ENCODE measurements around the gene SIRT2. TPM values are rescaled to one million over a fixed set of nuclear protein-coding genes. Genes with fewer than 3 reads are reported as not detected.
A peak's percentile ranks its signal among the peaks of the same experiment; 100 is the strongest.
"Not testable (repeated sequence)": the region's sequence is repeated elsewhere in the genome, so short reads cannot be mapped to it uniquely, and the experiment has no call there.

SIRT2 gene
- total RNA-seq, 2 experiments from 2014 or later, result 60.8 to 67.8 TPM

- Histone ChIP-seq H3K9me3 (ENCODE audit: control insufficient read depth in 1 of 2, insufficient read depth in 1 of 2, low read length in 2 of 2) (no peaks in the 10 kb centered on the region), H3K4me3 (ENCODE audit: low read length) (no peak overlapping the region), H3K27me3 (ENCODE audit: control insufficient read depth in 1 of 2, insufficient read depth in 2 of 2, low read length in 2 of 2) (no peaks in the 10 kb centered on the region), H3K4me1 (ENCODE audit: insufficient read depth, low read length) (peaks cover 29% of the 10 kb centered on the region), H3K27ac (ENCODE audit: low read depth in 1 of 2, low read length in 2 of 2) (peak overlapping the region in 1 of 2 donors; percentile 52), H3K36me3 (ENCODE audit: insufficient read depth, low read length) (no peaks in the 10 kb centered on the region)
- Mint-ChIP-seq H3K4me1 (ENCODE audit: low read depth) (peaks cover 26% of the 10 kb centered on the region), H3K36me3 (ENCODE audit: low read depth) (peaks cover 4% of the 10 kb centered on the region), H3K27me3 (no peaks in the 10 kb centered on the region), H3K4me3 (peak overlapping the region; percentile 56), H3K27ac (peak overlapping the region; percentile 80), H3K9me3 (no peaks in the 10 kb centered on the region)
- no peak for TF ChIP-seq CTCF (IDR thresholded peaks at IDR 0.05)
- ATAC-seq (ENCODE audit: poor library complexity) (no peak), DNase-seq (no peak)
- POLR2A ChIA-PET, result interaction anchor here (0.9 to 2.2 kb wide), 5 partner anchors 8 to 21 kb away, joined by 3 to 11 read pairs (median 8); partner anchors contain the start of gene RINL
- CTCF ChIA-PET, result interaction anchor here (1.2 to 1.3 kb wide), 2 partner anchors 15 to 31 kb away, joined by 3 to 4 read pairs; no protein-coding TSS in a partner anchor
- intact Hi-C loops (cut with DNase I, micrococcal nuclease), result no loop called here
Observed at GRCh38 chr19:38856813-38857212, 42.6 kb downstream of the SIRT2 start.

- H3K27ac ChIP-seq (ENCODE audit: low read depth in 1 of 2, low read length in 2 of 2); DNase-seq; H3K9me3 Mint-ChIP-seq; ATAC-seq (ENCODE audit: poor library complexity); H3K9me3 ChIP-seq (ENCODE audit: control insufficient read depth in 1 of 2, insufficient read depth in 1 of 2, low read length in 2 of 2); intact Hi-C loops (cut with DNase I, micrococcal nuclease); CTCF ChIA-PET; H3K27ac Mint-ChIP-seq; H3K4me3 ChIP-seq (ENCODE audit: low read length); H3K4me3 Mint-ChIP-seq; H3K36me3 ChIP-seq (ENCODE audit: insufficient read depth, low read length); POLR2A ChIA-PET; H3K27me3 ChIP-seq (ENCODE audit: control insufficient read depth in 1 of 2, insufficient read depth in 2 of 2, low read length in 2 of 2); H3K27me3 Mint-ChIP-seq: not testable (repeated sequence)
- peaks cover 15% of the 10 kb centered on the region for H3K36me3 Mint-ChIP-seq (ENCODE audit: low read depth)
- peaks cover 32% of the 10 kb centered on the region for H3K4me1 Mint-ChIP-seq (ENCODE audit: low read depth)
- peaks cover 39% of the 10 kb centered on the region for H3K4me1 ChIP-seq (ENCODE audit: insufficient read depth, low read length)
Observed at GRCh38 chr19:38855751-38856150, 43.7 kb downstream of the SIRT2 start.

GRCh38 chr19:38854961-38855360 lies 44.5 kb downstream of the SIRT2 start:
- ATAC-seq (ENCODE audit: poor library complexity); H3K27ac Mint-ChIP-seq; intact Hi-C loops (cut with DNase I, micrococcal nuclease); H3K9me3 ChIP-seq (ENCODE audit: control insufficient read depth in 1 of 2, insufficient read depth in 1 of 2, low read length in 2 of 2); POLR2A ChIA-PET; H3K27me3 Mint-ChIP-seq; H3K27me3 ChIP-seq (ENCODE audit: control insufficient read depth in 1 of 2, insufficient read depth in 2 of 2, low read length in 2 of 2); DNase-seq; H3K4me3 ChIP-seq (ENCODE audit: low read length); H3K27ac ChIP-seq (ENCODE audit: low read depth in 1 of 2, low read length in 2 of 2); H3K36me3 ChIP-seq (ENCODE audit: insufficient read depth, low read length); CTCF ChIA-PET; H3K9me3 Mint-ChIP-seq: not testable (repeated sequence)
- peaks cover 42% of the 10 kb centered on the region for H3K4me1 ChIP-seq (ENCODE audit: insufficient read depth, low read length)
- H3K36me3 Mint-ChIP-seq (ENCODE audit: low read depth), result peaks cover 23% of the 10 kb centered on the region
- peak overlapping the region; percentile 48 for H3K4me3 Mint-ChIP-seq
- H3K4me1 Mint-ChIP-seq (ENCODE audit: low read depth), result peaks cover 34% of the 10 kb centered on the region

GRCh38 chr19:38853214-38853613 lies 46.2 kb downstream of the SIRT2 start:
- CTCF ChIA-PET, result interaction anchor here (1.1 to 3.2 kb wide), 5 partner anchors 11 to 83 kb away, joined by 3 to 11 read pairs (median 5); partner anchors contain the start of genes MRPS12 and SARS2
- POLR2A ChIA-PET, result interaction anchor here (1.0 to 9.1 kb wide), 6 partner anchors 12 to 450 kb away, joined by 3 to 170 read pairs (median 28); partner anchors contain the start of genes ECH1, FAM98C and RINL
- no peak for ATAC-seq (ENCODE audit: poor library complexity)
- Mint-ChIP-seq H3K27ac (peak overlapping the region; percentile 97), H3K27me3 (no peaks in the 10 kb centered on the region), H3K9me3 (no peaks in the 10 kb centered on the region), H3K4me3 (peak overlapping the region; percentile 92), H3K36me3 (ENCODE audit: low read depth) (peaks cover 39% of the 10 kb centered on the region), H3K4me1 (ENCODE audit: low read depth) (peaks cover 49% of the 10 kb centered on the region)
- no peak for DNase-seq
- H3K27ac ChIP-seq (ENCODE audit: low read depth in 1 of 2, low read length in 2 of 2), result peak overlapping the region in 1 of 2 donors; percentile 78
- intact Hi-C loops (cut with DNase I, micrococcal nuclease), result no loop called here
- no peaks in the 10 kb centered on the region for H3K9me3 ChIP-seq (ENCODE audit: control insufficient read depth in 1 of 2, insufficient read depth in 1 of 2, low read length in 2 of 2)
- H3K4me1 ChIP-seq (ENCODE audit: insufficient read depth, low read length), result peaks cover 51% of the 10 kb centered on the region
- H3K36me3 ChIP-seq (ENCODE audit: insufficient read depth, low read length), result peaks cover 7% of the 10 kb centered on the region
- TF ChIP-seq CTCF (IDR thresholded peaks at IDR 0.05), result no peak
- H3K27me3 ChIP-seq (ENCODE audit: control insufficient read depth in 1 of 2, insufficient read depth in 2 of 2, low read length in 2 of 2), result no peaks in the 10 kb centered on the region
- H3K4me3 ChIP-seq (ENCODE audit: low read length), result no peak overlapping the region

Data from CD4-positive, alpha-beta T cell (primary cell).